Brain microvascular endothelial cell (primary cell): ENCODE measurements around the gene MAN1C1.

Experiments used
- DNase-seq: peaks from one replicate; pipeline ENCODE4 v3.0.0-alpha.2; 2020
- H3K27ac ChIP-seq: fragments of 250-450 bp; sonication (Bioruptor Pico); 2 replicates; pipeline ENCODE4 v1.5.1; 2020; ENCODE audit warnings: mild to moderate bottlenecking, moderate library complexity
- H3K27me3 ChIP-seq: fragments of 250-450 bp; sonication (Bioruptor Pico); replicated peaks from 2 replicates; pipeline ENCODE4 v1.5.1; 2020; ENCODE audit warnings: mild to moderate bottlenecking
- H3K36me3 ChIP-seq: fragments of 250-450 bp; sonication (Bioruptor Pico); replicated peaks from 2 replicates; pipeline ENCODE4 v1.5.1; 2020; ENCODE audit warnings: mild to moderate bottlenecking
- H3K4me3 ChIP-seq: 2 replicates; pipeline ENCODE4 v1.5.1; 2011; ENCODE audit warnings: low read depth, mild to moderate bottlenecking, control low read depth, low read length, moderate library complexity
- CTCF ChIP-seq: IDR thresholded peaks from 2 replicates; pipeline ENCODE4 v1.5.1; 2011; ENCODE audit warnings: low read depth, mild to moderate bottlenecking, moderate library complexity, low read length, control low read depth, inconsistent platforms; ENCODE audit errors: missing control alignments
- in situ Hi-C: cut with HindIII; loops from 2 replicates; pipeline ENCODE4 v1.10.0; 2017; ENCODE audit warnings: low sequenced_read_pairs, low pct_ligation_motif_present

The MAN1C1 gene

GRCh38 chr1:25763493-25763892 lies 146.9 kb downstream of the MAN1C1 start:
- H3K27me3 ChIP-seq: peaks cover 8% of the 10 kb centered on the region
- TF ChIP-seq CTCF: no peak
- H3K36me3 ChIP-seq: no peaks in the 10 kb centered on the region
- H3K4me3 ChIP-seq: no peak overlapping the region
- H3K27ac ChIP-seq: no peak overlapping the region
- no peak for DNase-seq
- in situ Hi-C loops: no loop called here

- in situ Hi-C loops: no loop called here
- Histone ChIP-seq H3K36me3 (no peaks in the 10 kb centered on the region), H3K27me3 (no peaks in the 10 kb centered on the region), H3K27ac (no peak overlapping the region), H3K4me3 (no peak overlapping the region)
- no peak for DNase-seq
- no peak for TF ChIP-seq CTCF
Measured at GRCh38 chr1:25765136-25765922, 148.7 kb downstream of the MAN1C1 start.

GRCh38 chr1:25765923-25766589 lies 149.5 kb downstream of the MAN1C1 start:
- no peak for TF ChIP-seq CTCF
- Histone ChIP-seq H3K27ac (no peak overlapping the region), H3K27me3 (no peaks in the 10 kb centered on the region), H3K4me3 (no peak overlapping the region), H3K36me3 (no peaks in the 10 kb centered on the region)
- in situ Hi-C loops: no loop called here
- no peak for DNase-seq

- H3K36me3 ChIP-seq: no peaks in the 10 kb centered on the region
- in situ Hi-C loops: no loop called here
Measured at GRCh38 chr1:25766721-25767436, 150.3 kb downstream of the MAN1C1 start.

GRCh38 chr1:25767437-25767770 lies 150.8 kb downstream of the MAN1C1 start:
- Histone ChIP-seq H3K27ac (no peak overlapping the region), H3K27me3 (no peaks in the 10 kb centered on the region), H3K4me3 (no peak overlapping the region), H3K36me3 (no peaks in the 10 kb centered on the region)
- no peak for DNase-seq
- in situ Hi-C loops: no loop called here
- no peak for TF ChIP-seq CTCF

More at GRCh38 chr1:25766721-25767436, 150.3 kb downstream of the MAN1C1 start:
- no peak overlapping the region for H3K4me3 ChIP-seq
- no peak for DNase-seq
- no peak for TF ChIP-seq CTCF
- H3K27me3 ChIP-seq: no peaks in the 10 kb centered on the region
- no peak overlapping the region for H3K27ac ChIP-seq
